Activated B cell treated with CpG ODN at 0.5 μM for 24 hours (primary cell): Measurements from ENCODE around the gene C2. TPM values are rescaled to one million over a fixed set of nuclear protein-coding genes. Genes with fewer than 3 reads are reported as not detected.

ENCODE experiments used
- ATAC-seq: fragments of 200-7000 bp; cut with Tn5 transposase; one replicate; pipeline ENCODE4 v1.10.0; 2021; ENCODE audit warnings: low read depth, mild to moderate bottlenecking, moderate library complexity
- CTCF ChIA-PET: fragments of 350-600 bp; sonication (Branson Sonifier 250); formaldehyde crosslinking; loops from one replicate; lab custom pipeline; 2021; ENCODE audit warnings: antibody characterized with exemption; lab: Charles Lee
- POLR2A ChIA-PET: fragments of 350-600 bp; sonication (Branson Sonifier 250); formaldehyde crosslinking; loops from one replicate; lab custom pipeline; 2021; ENCODE audit warnings: antibody characterized with exemption; lab: Charles Lee
- DNase-seq: peaks from one replicate; pipeline ENCODE4 v3.0.0; 2022
- H3K27ac Mint-ChIP-seq: one replicate; pipeline ENCODE4 v1.8.0; 2020; ENCODE audit warnings: mixed read lengths
- H3K27me3 Mint-ChIP-seq: one replicate; pipeline ENCODE4 v1.8.0; 2021; ENCODE audit warnings: mixed read lengths
- H3K36me3 Mint-ChIP-seq: one replicate; pipeline ENCODE4 v1.8.0; 2021; ENCODE audit warnings: low read depth, mixed read lengths
- H3K4me1 Mint-ChIP-seq: one replicate; pipeline ENCODE4 v1.8.0; 2021; ENCODE audit warnings: mixed read lengths
- H3K4me3 Mint-ChIP-seq: one replicate; pipeline ENCODE4 v1.8.0; 2020; ENCODE audit warnings: mild to moderate bottlenecking, mixed read lengths
- H3K9me3 Mint-ChIP-seq: one replicate; pipeline ENCODE4 v1.8.0; 2020; ENCODE audit warnings: mixed read lengths
- CTCF ChIP-seq: fragments of 200-600 bp; IDR thresholded peaks from one replicate; pipeline ENCODE4 v1.8.0; 2022; ENCODE audit warnings: antibody characterized with exemption, mild to moderate bottlenecking
- intact Hi-C: fragments of 100-400 bp; cut with micrococcal nuclease; formaldehyde crosslinking; loops from one replicate; pipeline ENCODE4 v1.15.1; 2024
- total RNA-seq: library from RNA; stranded (reverse); gene quantifications from 2 replicates; pipeline ENCODE4 v1.2.3, GENCODE V29; 2022

Gene C2
- total RNA-seq, 1 donor from 2014 or later, result 0.95 TPM

- DNase-seq (no peak), ATAC-seq (no peak)
- Mint-ChIP-seq H3K27me3 (no peaks in the 10 kb centered on the region), H3K9me3 (no peaks in the 10 kb centered on the region), H3K4me1 (peaks cover 33% of the 10 kb centered on the region), H3K4me3 (peak overlapping the region; percentile 95), H3K27ac (peak overlapping the region; percentile 94), H3K36me3 (peaks cover 80% of the 10 kb centered on the region)
- CTCF ChIA-PET, result interaction anchor here (1.7 kb wide), 1 partner anchor 412 kb away, joined by 4 read pairs; the partner anchor contains the start of gene ATP6V1G2
- intact Hi-C loops, result loop anchor here (2.0 kb wide), 3 partner anchors 62 to 338 kb away; partner anchors contain the start of genes EHMT2, FKBPL and PRRC2A
- POLR2A ChIA-PET, result interaction anchor here (0.6 to 4.3 kb wide), 16 partner anchors 12 to 1408 kb away, joined by 3 to 113 read pairs (median 5); partner anchors contain the start of genes ABHD16A, DXO, EHMT2 and GPSM3
- TF ChIP-seq CTCF, result no peak
These were observed 30.9 kb downstream of the C2 start for GRCh38 chr6:31958412-31958740.

GRCh38 chr6:31958741-31959739, 31.5 kb downstream of the C2 start, which contains the start of the genes NELFE and SKIC2:
Gene NELFE (minus strand): TSS chr6:31958971. CDS start chr6:31958446, 525 bp downstream.
Gene SKIC2 (plus strand): TSS chr6:31959175. CDS start chr6:31959193, 18 bp downstream.
- Mint-ChIP-seq H3K27ac (peak within 1 kb of the TSS; percentile 94), H3K9me3 (no peaks in the 10 kb centered on the region), H3K27me3 (no peaks in the 10 kb centered on the region), H3K4me1 (peaks cover 33% of the 10 kb centered on the region), H3K36me3 (peaks cover 80% of the 10 kb centered on the region), H3K4me3 (peak within 1 kb of the TSS; percentile 95)
- ATAC-seq, result peak; percentile 98
- POLR2A ChIA-PET, result interaction anchor here (0.6 to 4.3 kb wide), 20 partner anchors 11 to 756 kb away, joined by 3 to 113 read pairs (median 5); partner anchors contain the start of genes ABHD16A, BAG6, DDX39B and DXO
- DNase-seq, result peak; percentile 96
- CTCF ChIA-PET, result interaction anchor here (1.2 to 1.7 kb wide), 3 partner anchors 13 to 412 kb away, joined by 4 to 5 read pairs (median 4); partner anchors contain the start of genes ATP6V1G2 and DXO
- TF ChIP-seq CTCF, result no peak
- intact Hi-C loops, result loop anchor here (1.0 to 2.0 kb wide), 6 partner anchors 13 to 338 kb away; partner anchors contain the start of genes DXO, EHMT2, FKBPL and PRRC2A

GRCh38 chr6:31961616-31962015, 34.1 kb downstream of the C2 start:
- Mint-ChIP-seq H3K27ac (no peak overlapping the region), H3K4me3 (no peak overlapping the region), H3K36me3 (peaks cover 81% of the 10 kb centered on the region), H3K4me1 (peaks cover 33% of the 10 kb centered on the region), H3K27me3 (no peaks in the 10 kb centered on the region), H3K9me3 (no peaks in the 10 kb centered on the region)
- ATAC-seq, result no peak
- ChIA-PET CTCF (no interaction called here), POLR2A (interaction anchor here (0.9 to 1.9 kb wide), 2 partner anchors 10 to 59 kb away, joined by 3 to 10 read pairs; partner anchors contain the start of genes DXO and ZBTB12)
- intact Hi-C loops, result no loop called here
- no peak for TF ChIP-seq CTCF
- no peak for DNase-seq

- Mint-ChIP-seq H3K4me1 (peaks cover 18% of the 10 kb centered on the region), H3K9me3 (no peaks in the 10 kb centered on the region), H3K4me3 (no peak overlapping the region), H3K36me3 (peaks cover 91% of the 10 kb centered on the region), H3K27me3 (no peaks in the 10 kb centered on the region), H3K27ac (no peak overlapping the region)
- CTCF ChIA-PET, result no interaction called here
- no peak for ATAC-seq
- intact Hi-C loops, result no loop called here
- POLR2A ChIA-PET, result interaction anchor here (1.1 kb wide), 1 partner anchor 66 kb away, joined by 3 read pairs; no protein-coding TSS in a partner anchor
- no peak for DNase-seq
- TF ChIP-seq CTCF, result no peak
These were observed 36.4 kb downstream of the C2 start for GRCh38 chr6:31963921-31964320.
